Renal cortical epithelial cell (primary cell): ENCODE results near the gene PLPPR5. TPM values are rescaled to one million over a fixed set of nuclear protein-coding genes. Genes with fewer than 3 reads are reported as not detected.
"Not testable (repeated sequence)": the region's sequence is repeated elsewhere in the genome, so short reads cannot be mapped to it uniquely, and the experiment has no call there.

Experiments
- DNase-seq: peaks from one replicate; pipeline ENCODE4 v3.0.0-alpha.2; 2011; ENCODE audit warnings: low read depth
- total RNA-seq: library from RNA; depleted of rRNA; stranded (reverse); fragments of >200 nt; gene quantifications from 2 replicates; pipeline ENCODE4 v1.2.3, GENCODE V29; 2014

The PLPPR5 gene
- 0.05 TPM in 1 of 2 replicates, not detected in the other for total RNA-seq

- no peak for DNase-seq
Measured at GRCh38 chr1:99004861-99005442, at the start of gene PLPPR5. PLPPR5 (minus strand) TSS chr1:99004861; CDS start chr1:99004671, 190 bp downstream.

GRCh38 chr1:99051611-99052283 is 47.1 kb upstream of the PLPPR5 start:
- no peak for DNase-seq

- DNase-seq, result no peak
Measured at GRCh38 chr1:99049745-99050144, 45.1 kb upstream of the PLPPR5 start.

GRCh38 chr1:99036746-99037145 is 32.1 kb upstream of the PLPPR5 start:
- not testable (repeated sequence) for DNase-seq

- no peak for DNase-seq
Measured at GRCh38 chr1:99018313-99018712, 13.7 kb upstream of the PLPPR5 start.

GRCh38 chr1:99017655-99018054 is 13.0 kb upstream of the PLPPR5 start:
- DNase-seq, result no peak

- no peak for DNase-seq
Measured at GRCh38 chr1:99010679-99011078, 6.0 kb upstream of the PLPPR5 start.

- DNase-seq, result peak; percentile 39
Measured at GRCh38 chr1:99007366-99007765, 2.7 kb upstream of the PLPPR5 start.

- DNase-seq, result no peak
Measured at GRCh38 chr1:99005537-99005942, 879 bp upstream of the PLPPR5 start.

- no peak for DNase-seq
Measured at GRCh38 chr1:99004254-99004860, 304 bp downstream of the PLPPR5 start.

GRCh38 chr1:99003581-99004253 is 944 bp downstream of the PLPPR5 start:
- no peak for DNase-seq

- no peak for DNase-seq
Measured at GRCh38 chr1:98992844-98993243, 11.8 kb downstream of the PLPPR5 start.

- peak; percentile 98 for DNase-seq
Measured at GRCh38 chr1:98991127-98992012, 13.3 kb downstream of the PLPPR5 start.

GRCh38 chr1:98989556-98989907 is 15.1 kb downstream of the PLPPR5 start:
- DNase-seq, result no peak

GRCh38 chr1:98988904-98989555 is 15.6 kb downstream of the PLPPR5 start:
- DNase-seq, result peak; percentile 94

- no peak for DNase-seq
Measured at GRCh38 chr1:98985687-98986086, 19.0 kb downstream of the PLPPR5 start.

GRCh38 chr1:98981917-98982513 is 22.6 kb downstream of the PLPPR5 start:
- peak; percentile 59 for DNase-seq

- DNase-seq, result no peak
Measured at GRCh38 chr1:98979463-98979862, 25.2 kb downstream of the PLPPR5 start.

GRCh38 chr1:98975810-98976209 is 28.9 kb downstream of the PLPPR5 start:
- DNase-seq, result no peak

GRCh38 chr1:98975113-98975512 is 29.5 kb downstream of the PLPPR5 start:
- DNase-seq, result peak; percentile 22
